Smooth muscle cell of bladder (primary cell): ENCODE results near the gene PYY. TPM values are rescaled to one million over a fixed set of nuclear protein-coding genes. Genes with fewer than 3 reads are reported as not detected.

ENCODE experiments used
- total RNA-seq: library from RNA; depleted of rRNA; stranded (reverse); fragments of >200 nt; gene quantifications from 2 replicates; pipeline ENCODE4 v1.2.3, GENCODE V29; 2014

The PYY gene
- total RNA-seq, result not detected in 2 replicates

DNA sequence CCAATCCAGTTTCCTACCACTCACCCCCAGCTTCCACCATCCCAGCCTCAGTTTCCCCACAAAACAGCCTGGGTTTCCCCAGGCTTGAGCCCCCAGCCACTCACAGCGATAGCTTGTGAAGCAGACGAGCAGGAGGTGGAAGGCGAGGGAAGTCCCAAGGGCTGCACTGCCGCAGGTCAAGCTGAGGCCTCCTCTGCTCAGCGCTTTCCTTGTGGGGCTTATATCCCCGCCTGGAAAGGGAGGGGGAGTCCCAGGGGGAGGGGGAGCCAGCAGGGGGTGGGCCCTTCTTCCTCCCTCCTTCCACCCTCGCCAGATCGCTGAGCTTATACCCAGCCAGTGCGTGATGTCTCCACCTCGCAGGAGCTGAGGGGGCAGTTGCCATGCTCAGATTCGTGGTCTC is at the start of gene PYY:
Gene PYY, minus strand, starts transcription at position 195 of the 400 bp plus-strand sequence. CDS start 457 bp downstream, outside the sequence.

DNA sequence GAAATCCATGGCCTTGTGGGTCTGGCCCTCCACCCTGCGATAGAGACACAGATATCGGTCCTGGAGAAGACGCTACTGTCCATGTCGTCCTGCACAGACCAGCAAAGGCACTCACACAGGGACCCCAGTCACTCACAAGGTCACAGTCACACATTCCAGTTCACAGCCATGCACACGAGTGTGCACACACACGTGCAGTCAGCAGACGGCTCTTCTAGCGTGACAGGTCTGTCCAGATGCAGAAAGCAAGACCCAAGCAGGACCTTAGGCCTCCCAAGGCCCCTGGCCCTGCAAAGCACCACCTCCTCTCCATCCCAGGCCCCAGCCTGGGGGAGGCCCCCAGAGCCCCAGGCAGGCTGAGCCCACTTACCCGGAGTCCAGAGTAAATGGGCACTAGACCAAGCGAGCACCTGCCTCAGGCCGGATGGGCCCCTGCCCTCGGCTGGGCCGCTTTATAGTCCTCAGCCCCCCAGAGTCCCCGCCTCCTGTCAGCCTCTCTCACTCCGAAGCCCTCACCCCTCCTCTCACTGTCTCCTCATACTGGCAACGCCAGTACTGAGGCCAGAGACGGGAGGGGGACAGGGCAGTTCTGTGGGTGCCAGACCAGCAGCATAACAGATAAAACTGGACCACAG is 11.6 kb downstream of the PYY start, which contains the start of gene PPY:
Gene PPY, minus strand, starts transcription at position 426 of the 635 bp plus-strand sequence. CDS start 822 bp downstream, outside the sequence.

DNA sequence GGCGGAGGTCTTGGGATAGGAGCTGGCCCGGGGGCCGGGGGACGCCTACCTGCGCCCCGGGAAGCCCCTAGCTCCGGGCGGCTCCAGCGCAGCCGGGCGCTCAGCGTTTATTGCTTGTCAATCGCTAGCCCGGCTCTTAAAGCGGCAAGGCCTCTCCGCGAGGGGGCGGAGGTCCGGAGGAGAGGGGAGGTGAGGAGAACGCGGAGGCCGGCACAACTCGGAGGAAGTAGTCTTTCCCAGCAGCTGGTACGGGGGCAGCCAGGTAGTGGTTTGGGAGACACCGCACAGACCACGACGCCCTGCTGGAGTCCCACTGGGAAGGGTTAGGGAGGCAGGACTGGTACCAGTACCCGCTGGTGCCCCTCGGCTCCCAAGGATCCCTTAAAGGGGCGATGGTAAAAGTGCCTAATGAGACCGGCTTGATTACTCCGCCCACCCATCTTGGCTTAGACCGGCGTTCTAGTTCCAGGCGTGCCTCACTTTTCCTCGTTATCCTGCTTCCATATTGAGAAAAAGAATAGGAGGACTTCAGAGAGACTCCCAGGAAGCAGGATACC is 46.2 kb downstream of the PYY start, which contains the start of gene MPP2:
Gene MPP2, minus strand, starts transcription at position 112 of the 557 bp plus-strand sequence. CDS start 3,076 bp downstream, outside the sequence.

Other genes with a start within 250 kb of the PYY start
- not detected in 2 replicates for gene SOST, start 195.1 kb downstream of the PYY start, total RNA-seq
- gene DUSP3, start 175.0 kb downstream of the PYY start, total RNA-seq, result 38.4 and 59.7 TPM in 2 replicates
- under 0.01 TPM in 2 replicates for gene CFAP97D1, start 173.5 kb downstream of the PYY start, total RNA-seq
- gene MPP3, start 120.8 kb downstream of the PYY start, total RNA-seq, result 7.8 and 10.0 TPM in 2 replicates
- not detected in 2 replicates for gene CD300LG, start 106.8 kb downstream of the PYY start, total RNA-seq
- gene MPP2, start 46.4 kb downstream of the PYY start, total RNA-seq, result 2.0 and 3.0 TPM in 2 replicates
- gene PPY, start 11.5 kb downstream of the PYY start, total RNA-seq, result not detected in 2 replicates
- 0.55 and 0.71 TPM in 2 replicates for gene NAGS, start 50.7 kb upstream of the PYY start, total RNA-seq
- 93.0 and 101 TPM in 2 replicates for gene TMEM101, start 61.0 kb upstream of the PYY start, total RNA-seq
- 23.4 and 26.3 TPM in 2 replicates for gene LSM12, start 112.7 kb upstream of the PYY start, total RNA-seq
- gene G6PC3, start 116.8 kb upstream of the PYY start, total RNA-seq, result 15.4 and 18.9 TPM in 2 replicates
- 43.7 and 55.7 TPM in 2 replicates for gene HDAC5, start 169.7 kb upstream of the PYY start, total RNA-seq
- gene HROB, start 188.0 kb upstream of the PYY start, total RNA-seq, result 0.74 and 1.3 TPM in 2 replicates
- under 0.01 and 0.09 TPM in 2 replicates for gene ASB16, start 216.8 kb upstream of the PYY start, total RNA-seq
- gene TMUB2, start 233.0 kb upstream of the PYY start, total RNA-seq, result 24.7 and 32.9 TPM in 2 replicates
- 25.9 and 31.5 TPM in 2 replicates for gene ATXN7L3, start 245.9 kb upstream of the PYY start, total RNA-seq